ENCODE data around the gene RGS10.

DNA sequence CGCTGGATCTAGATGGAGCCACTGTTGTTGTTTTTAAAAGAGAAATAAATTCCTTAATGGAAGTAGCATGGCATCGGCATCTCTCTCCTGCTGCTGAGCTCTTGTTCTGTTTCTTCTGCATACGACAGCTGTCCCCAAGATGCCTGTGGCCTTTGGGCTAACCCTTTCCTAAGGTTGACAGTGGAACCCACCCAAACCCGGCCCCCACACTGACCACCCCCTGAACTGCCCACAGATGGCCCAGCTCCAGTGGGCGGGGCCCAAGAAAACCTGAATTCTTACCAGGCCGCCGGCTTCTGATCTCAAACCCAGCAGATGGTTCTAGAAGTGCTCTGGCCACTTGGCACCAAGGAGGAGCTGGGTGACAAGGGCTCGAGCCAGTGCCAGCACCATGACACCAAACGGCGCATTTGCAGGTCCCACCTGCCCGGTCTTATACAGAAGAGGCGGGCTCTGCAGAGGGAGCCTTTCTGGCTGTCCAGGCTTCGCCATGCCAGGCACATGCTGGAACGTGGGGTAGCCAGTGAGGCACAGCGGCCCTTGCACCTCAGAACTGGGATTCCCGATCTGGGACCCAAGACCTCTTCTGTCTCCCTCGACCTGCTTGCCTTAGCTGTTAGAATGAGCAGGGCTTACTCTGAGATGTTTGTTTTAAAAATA is 82.7 kb downstream of the RGS10 start:
- TF ChIP-seq, protein P1, sequence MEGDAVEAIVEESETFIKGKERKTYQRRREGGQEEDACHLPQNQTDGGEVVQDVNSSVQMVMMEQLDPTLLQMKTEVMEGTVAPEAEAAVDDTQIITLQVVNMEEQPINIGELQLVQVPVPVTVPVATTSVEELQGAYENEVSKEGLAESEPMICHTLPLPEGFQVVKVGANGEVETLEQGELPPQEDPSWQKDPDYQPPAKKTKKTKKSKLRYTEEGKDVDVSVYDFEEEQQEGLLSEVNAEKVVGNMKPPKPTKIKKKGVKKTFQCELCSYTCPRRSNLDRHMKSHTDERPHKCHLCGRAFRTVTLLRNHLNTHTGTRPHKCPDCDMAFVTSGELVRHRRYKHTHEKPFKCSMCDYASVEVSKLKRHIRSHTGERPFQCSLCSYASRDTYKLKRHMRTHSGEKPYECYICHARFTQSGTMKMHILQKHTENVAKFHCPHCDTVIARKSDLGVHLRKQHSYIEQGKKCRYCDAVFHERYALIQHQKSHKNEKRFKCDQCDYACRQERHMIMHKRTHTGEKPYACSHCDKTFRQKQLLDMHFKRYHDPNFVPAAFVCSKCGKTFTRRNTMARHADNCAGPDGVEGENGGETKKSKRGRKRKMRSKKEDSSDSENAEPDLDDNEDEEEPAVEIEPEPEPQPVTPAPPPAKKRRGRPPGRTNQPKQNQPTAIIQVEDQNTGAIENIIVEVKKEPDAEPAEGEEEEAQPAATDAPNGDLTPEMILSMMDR (IDR thresholded peaks at IDR 0.05) = no peak
- no peak for TF ChIP-seq POLR2A (IDR thresholded peaks at IDR 0.05)

All from sigmoid colon (tissue), 3 donors.